Activated CD8-positive, alpha-beta memory T cell treated with anti-CD3 and anti-CD28 coated beads, Interleukin-2, amount 10 ng/mL, durations not matched to agents 7 days and 5 days (primary cell): ENCODE measurements around the gene PMS1. TPM values are rescaled to one million over a fixed set of nuclear protein-coding genes. Genes with fewer than 3 reads are reported as not detected.
"Not testable (repeated sequence)": the region's sequence is repeated elsewhere in the genome, so short reads cannot be mapped to it uniquely, and the experiment has no call there.

Source experiments
- ATAC-seq: fragments of 150-1000 bp; cut with Tn5 transposase; one replicate; pipeline ENCODE4 v1.10.0; 2021; ENCODE audit warnings: moderate library complexity
- CTCF ChIA-PET: fragments of 350-600 bp; sonication (Branson Sonifier 250); formaldehyde crosslinking; loops from one replicate; lab custom pipeline; 2021; ENCODE audit warnings: antibody characterized with exemption; lab: Charles Lee
- DNase-seq: peaks from one replicate; pipeline ENCODE4 v3.0.0-alpha.2; 2020
- H3K27ac Mint-ChIP-seq: one replicate; pipeline ENCODE4 v1.8.0; 2021; ENCODE audit warnings: mild to moderate bottlenecking, mixed read lengths
- H3K27me3 Mint-ChIP-seq: one replicate; pipeline ENCODE4 v1.8.0; 2021; ENCODE audit warnings: mixed read lengths
- H3K36me3 Mint-ChIP-seq: one replicate; pipeline ENCODE4 v1.8.0; 2021; ENCODE audit warnings: mild to moderate bottlenecking, mixed read lengths
- H3K4me1 Mint-ChIP-seq: one replicate; pipeline ENCODE4 v1.8.0; 2021; ENCODE audit warnings: mixed read lengths
- H3K4me3 Mint-ChIP-seq: one replicate; pipeline ENCODE4 v1.8.0; 2021; ENCODE audit warnings: mild to moderate bottlenecking, moderate library complexity, mixed read lengths
- H3K9me3 Mint-ChIP-seq: one replicate; pipeline ENCODE4 v1.8.0; 2022; ENCODE audit warnings: low read depth, mixed read lengths
- total RNA-seq, 2 experiments: library from RNA; stranded (reverse); gene quantifications; one replicate each; pipeline ENCODE4 v1.2.3, GENCODE V29; 2021

Gene PMS1
- total RNA-seq, 2 experiments from 2014 or later, result 40.9 to 42.1 TPM

DNA sequence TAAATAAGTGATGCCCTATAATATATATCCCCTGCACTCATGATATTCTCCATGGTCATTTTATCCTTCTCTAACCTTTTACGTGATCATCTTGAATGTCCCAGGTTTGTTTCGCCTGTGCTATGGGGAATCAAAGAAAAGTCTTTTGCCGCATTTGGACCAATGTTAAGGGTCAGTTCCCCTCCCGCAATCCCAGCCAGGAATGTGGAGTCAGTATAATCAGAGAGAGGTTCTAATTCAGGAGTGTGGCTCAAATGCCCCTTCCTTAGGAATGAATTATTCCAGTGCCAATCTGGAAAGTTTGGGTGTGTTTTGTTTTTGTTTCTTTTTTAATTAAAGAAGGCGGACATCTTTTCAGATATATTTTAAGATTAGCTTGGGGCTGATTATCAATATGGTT is 41.8 kb downstream of the PMS1 start:
- Mint-ChIP-seq H3K4me1 (no peaks in the 10 kb centered on the region), H3K36me3 (peaks cover 20% of the 10 kb centered on the region), H3K4me3 (no peak overlapping the region), H3K9me3 (no peaks in the 10 kb centered on the region), H3K27me3 (no peaks in the 10 kb centered on the region), H3K27ac (no peak overlapping the region)
- ATAC-seq, result no peak
- no peak for DNase-seq
- CTCF ChIA-PET, result no interaction called here

DNA sequence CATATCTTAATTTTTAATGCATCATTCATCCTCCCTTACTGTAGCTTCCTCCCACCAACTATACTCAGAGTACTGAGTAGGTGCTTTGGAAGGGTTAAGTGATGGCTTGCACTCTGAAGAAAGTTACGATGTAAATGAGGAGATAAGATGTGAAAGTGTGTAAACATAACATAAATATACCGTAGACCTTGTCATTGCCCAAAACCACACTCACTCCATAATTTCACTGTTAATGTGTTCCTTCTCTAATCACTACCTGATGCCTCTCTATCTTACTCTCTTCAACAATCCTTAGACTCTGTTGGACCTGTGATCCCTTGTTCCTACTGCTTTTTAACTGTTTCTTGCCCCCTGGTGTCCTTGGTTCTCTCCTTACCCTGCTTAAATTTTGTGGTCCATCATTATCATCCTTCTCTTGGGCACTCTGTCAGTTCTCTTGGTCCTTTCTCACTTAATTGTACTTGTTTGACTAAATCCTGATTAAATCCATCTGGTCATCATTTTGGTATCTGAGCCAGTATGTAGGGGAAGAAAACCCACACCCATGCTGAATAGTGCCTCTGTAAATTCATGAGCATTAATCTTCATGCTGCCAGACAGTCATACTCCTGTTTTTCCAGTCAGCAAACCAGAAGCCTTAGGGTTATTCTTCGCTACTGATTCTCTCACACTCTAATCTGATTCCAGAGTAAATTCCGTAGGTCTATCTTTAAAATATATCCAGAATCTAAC is 45.0 kb downstream of the PMS1 start:
- no peak overlapping the region for H3K4me3 Mint-ChIP-seq
- DNase-seq (no peak), ATAC-seq (no peak)
- H3K27me3 Mint-ChIP-seq, result no peaks in the 10 kb centered on the region
- H3K27ac Mint-ChIP-seq, result no peak overlapping the region
- no peaks in the 10 kb centered on the region for H3K4me1 Mint-ChIP-seq
- peaks cover 21% of the 10 kb centered on the region for H3K36me3 Mint-ChIP-seq
- CTCF ChIA-PET, result interaction anchor here (1.3 kb wide), 1 partner anchor 14 kb away, joined by 4 read pairs; no protein-coding TSS in a partner anchor
- H3K9me3 Mint-ChIP-seq, result no peaks in the 10 kb centered on the region

DNA sequence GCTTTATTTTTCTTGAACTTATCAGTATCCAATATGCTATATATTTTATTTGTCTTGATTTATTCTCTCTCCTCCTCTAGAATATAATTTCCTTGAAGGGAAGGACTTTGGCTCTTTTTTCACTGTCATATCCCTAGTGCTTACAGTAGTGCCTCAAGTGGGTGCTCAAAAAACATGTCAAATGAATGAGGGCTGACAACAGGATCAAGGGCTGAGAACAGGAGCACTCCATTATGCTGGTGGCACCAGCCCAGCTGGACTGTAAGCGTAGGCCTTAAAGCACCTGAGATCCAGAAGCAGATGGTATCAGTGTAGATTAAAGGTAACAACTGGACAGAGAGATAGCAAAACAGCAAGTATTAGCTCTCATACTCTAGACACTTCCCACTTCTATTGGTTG is 46.3 kb downstream of the PMS1 start:
- DNase-seq, result no peak
- Mint-ChIP-seq H3K36me3 (peaks cover 22% of the 10 kb centered on the region), H3K4me3 (no peak overlapping the region), H3K9me3 (no peaks in the 10 kb centered on the region), H3K27me3 (no peaks in the 10 kb centered on the region), H3K27ac (no peak overlapping the region), H3K4me1 (no peaks in the 10 kb centered on the region)
- CTCF ChIA-PET, result interaction anchor here (0.6 kb wide), 1 partner anchor 135 kb away, joined by 9 read pairs; no protein-coding TSS in a partner anchor
- no peak for ATAC-seq

DNA sequence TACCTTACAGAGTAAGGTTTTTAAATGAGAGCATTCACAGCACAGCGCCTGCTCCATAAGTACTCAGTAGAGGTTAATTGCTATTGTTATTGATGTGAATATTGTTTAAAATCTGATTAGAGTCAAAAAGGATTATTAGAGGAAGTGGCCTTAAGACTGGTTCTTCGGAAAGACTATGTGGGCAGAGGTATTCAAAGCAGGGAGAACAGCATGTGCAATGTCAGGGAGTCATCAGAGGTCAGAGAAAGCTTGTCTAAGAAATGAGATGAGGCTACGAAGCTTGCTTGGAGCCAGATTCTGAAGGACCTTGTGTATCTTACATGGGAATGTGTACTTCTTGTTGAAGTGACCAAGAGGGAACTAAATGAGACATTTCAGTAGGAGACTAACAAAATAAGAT is 49.8 kb downstream of the PMS1 start:
- DNase-seq (no peak), ATAC-seq (no peak)
- Mint-ChIP-seq H3K4me1 (no peaks in the 10 kb centered on the region), H3K27ac (no peak overlapping the region), H3K27me3 (no peaks in the 10 kb centered on the region), H3K36me3 (peaks cover 22% of the 10 kb centered on the region), H3K9me3 (no peaks in the 10 kb centered on the region), H3K4me3 (no peak overlapping the region)
- CTCF ChIA-PET, result no interaction called here

DNA sequence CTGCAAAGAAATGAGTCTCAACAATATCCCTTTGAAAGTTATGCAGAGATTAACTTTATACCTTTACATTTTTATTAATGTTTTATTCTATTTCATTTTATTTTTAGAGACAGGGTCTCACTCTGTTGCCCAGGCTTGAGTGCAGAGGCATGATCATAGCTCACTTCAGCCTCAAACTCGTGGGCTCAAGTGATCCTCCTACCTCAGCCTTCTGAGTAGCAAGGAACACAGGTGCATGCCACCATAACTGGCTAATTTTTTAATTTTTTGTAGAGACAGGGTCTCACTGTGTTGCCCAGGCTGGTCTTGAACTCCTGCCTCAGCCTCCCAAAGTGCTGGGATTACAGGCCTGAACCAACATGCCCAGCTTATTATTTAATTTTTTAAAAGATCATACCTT is 50.4 kb downstream of the PMS1 start:
- H3K36me3 Mint-ChIP-seq, result peaks cover 22% of the 10 kb centered on the region
- H3K4me1 Mint-ChIP-seq, H3K4me3 Mint-ChIP-seq, H3K9me3 Mint-ChIP-seq, H3K27ac Mint-ChIP-seq, DNase-seq, ATAC-seq, CTCF ChIA-PET, H3K27me3 Mint-ChIP-seq: not testable (repeated sequence)

DNA sequence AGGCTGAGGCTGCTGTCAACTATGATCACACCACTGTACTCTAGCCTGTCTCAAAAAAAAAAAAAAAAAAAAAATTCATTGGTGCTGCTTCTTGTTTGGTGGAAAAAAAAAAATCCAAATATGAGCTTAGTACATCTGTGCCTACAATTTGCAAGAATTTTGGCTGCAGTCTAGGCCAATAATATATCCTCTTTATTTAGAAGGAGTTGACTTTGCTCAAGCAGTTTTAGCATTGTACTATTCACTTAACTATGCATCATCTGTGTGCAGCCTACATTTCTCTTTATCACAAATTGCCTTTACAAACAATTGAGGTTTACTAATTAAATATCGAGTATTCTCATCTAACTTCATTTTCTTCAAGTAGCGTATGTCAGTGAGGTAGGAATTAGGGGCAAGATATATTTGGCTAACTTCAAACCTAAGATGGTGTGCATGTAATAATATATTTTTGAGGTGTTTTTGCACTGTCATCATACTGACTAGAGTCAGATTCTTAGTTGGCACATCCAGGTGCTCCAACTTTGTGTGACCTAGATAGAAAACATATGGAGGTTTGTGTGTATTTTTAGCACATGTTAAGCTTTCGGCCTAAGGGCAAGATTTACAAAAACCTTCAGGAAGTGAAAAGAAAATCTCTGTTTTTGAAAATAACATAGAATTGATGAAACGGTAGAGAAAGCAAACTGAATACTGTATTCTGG is 51.8 kb downstream of the PMS1 start:
- DNase-seq (no peak), ATAC-seq (no peak)
- no peaks in the 10 kb centered on the region for H3K9me3 Mint-ChIP-seq
- no peak overlapping the region for H3K27ac Mint-ChIP-seq
- H3K27me3 Mint-ChIP-seq, result no peaks in the 10 kb centered on the region
- CTCF ChIA-PET, result interaction anchor here (0.6 to 1.7 kb wide), 3 partner anchors 16 to 318 kb away, joined by 3 to 4 read pairs (median 3); no protein-coding TSS in a partner anchor
- H3K4me3 Mint-ChIP-seq, result no peak overlapping the region
- H3K4me1 Mint-ChIP-seq, result peaks cover 6% of the 10 kb centered on the region
- H3K36me3 Mint-ChIP-seq, result peaks cover 22% of the 10 kb centered on the region

DNA sequence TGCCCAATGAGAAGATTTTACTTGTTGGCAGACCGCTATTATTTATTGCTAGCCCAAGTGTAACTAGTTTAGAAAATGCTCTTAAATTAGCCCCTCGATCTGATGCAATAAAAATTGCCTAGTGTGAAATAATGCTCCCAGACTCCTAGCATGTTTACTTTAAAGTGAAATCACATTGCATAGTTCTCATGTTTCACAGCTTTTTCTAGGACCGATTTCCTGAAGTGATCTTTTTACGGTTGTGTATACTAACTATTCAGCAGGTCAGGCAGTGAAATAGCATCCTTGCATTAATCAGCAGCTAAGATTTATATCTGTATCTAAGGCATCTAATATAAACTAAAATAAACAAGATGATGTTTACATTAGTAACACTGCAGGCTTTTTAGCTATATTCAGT is 52.4 kb downstream of the PMS1 start:
- Mint-ChIP-seq H3K27me3 (no peaks in the 10 kb centered on the region), H3K36me3 (peaks cover 26% of the 10 kb centered on the region), H3K4me3 (no peak overlapping the region), H3K9me3 (no peaks in the 10 kb centered on the region), H3K27ac (no peak overlapping the region), H3K4me1 (peaks cover 10% of the 10 kb centered on the region)
- CTCF ChIA-PET, result interaction anchor here (0.7 to 1.7 kb wide), 3 partner anchors 15 to 760 kb away, joined by 3 to 4 read pairs (median 3); no protein-coding TSS in a partner anchor
- no peak for ATAC-seq
- no peak for DNase-seq

DNA sequence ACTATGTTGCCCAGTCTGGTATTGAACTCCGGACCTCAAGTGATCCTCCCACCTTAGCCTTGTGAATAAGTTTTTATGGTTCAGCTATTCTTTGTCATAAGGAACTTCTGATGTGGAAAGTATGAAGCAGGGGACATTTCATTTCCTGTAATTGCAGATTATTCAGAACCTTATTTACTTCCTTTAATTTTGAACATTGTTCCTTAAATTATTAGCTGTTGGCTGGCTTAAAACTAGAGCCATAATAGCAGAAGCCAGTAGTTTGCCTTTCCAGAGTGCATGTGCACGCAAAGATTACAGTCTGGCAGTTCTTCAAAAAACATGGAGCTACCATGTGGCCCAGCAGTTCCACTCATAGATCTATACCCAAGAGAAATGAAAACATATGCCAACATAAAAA is 53.1 kb downstream of the PMS1 start:
- ATAC-seq (no peak), DNase-seq (no peak)
- Mint-ChIP-seq H3K27ac (no peak overlapping the region), H3K27me3 (no peaks in the 10 kb centered on the region), H3K4me3 (no peak overlapping the region), H3K9me3 (no peaks in the 10 kb centered on the region), H3K36me3 (peaks cover 28% of the 10 kb centered on the region), H3K4me1 (peaks cover 10% of the 10 kb centered on the region)
- CTCF ChIA-PET, result interaction anchor here (1.7 kb wide), 1 partner anchor 14 kb away, joined by 4 read pairs; no protein-coding TSS in a partner anchor

DNA sequence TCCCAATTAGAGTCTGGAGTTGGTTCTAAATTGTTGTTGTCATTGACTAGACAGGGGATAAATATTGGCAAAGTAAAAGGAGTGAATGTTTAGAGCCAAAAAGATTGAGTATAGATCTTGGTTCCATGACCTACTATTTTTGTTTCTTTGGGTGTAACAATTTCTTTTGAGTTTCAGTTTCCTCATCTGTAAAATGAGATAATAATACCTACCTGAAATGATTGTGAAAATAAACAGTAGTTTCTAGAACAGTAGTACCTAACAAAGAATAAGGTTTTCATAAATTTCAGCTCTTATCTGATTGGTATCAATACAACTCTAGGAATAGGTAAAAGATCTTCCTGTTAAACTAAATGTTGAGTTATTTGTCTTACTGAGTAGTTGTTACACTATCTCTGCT is 56.8 kb downstream of the PMS1 start:
- H3K4me1 Mint-ChIP-seq, result peaks cover 12% of the 10 kb centered on the region

DNA sequence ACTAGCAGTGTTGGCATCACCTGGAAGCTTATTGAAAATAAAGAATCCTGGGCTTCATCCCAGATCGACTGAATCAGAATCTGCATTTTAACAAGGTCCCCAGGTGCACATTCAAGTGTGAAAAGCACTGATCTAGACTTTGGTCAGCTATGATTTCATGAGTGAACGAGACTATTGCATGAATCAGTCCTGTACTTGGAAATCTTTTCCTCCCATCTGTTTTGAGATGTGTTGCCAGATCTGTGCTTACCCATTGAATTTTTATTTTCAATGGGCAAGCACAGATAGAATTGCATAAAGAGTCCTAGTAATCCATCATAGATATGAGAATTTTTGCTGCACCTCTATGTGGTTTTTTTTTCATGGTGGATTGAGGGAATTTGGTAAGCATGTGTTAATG is 64.0 kb downstream of the PMS1 start:
- no peak for DNase-seq
- no peaks in the 10 kb centered on the region for H3K27me3 Mint-ChIP-seq
- no peak overlapping the region for H3K4me3 Mint-ChIP-seq
- ATAC-seq, result no peak
- H3K4me1 Mint-ChIP-seq, result peaks cover 2% of the 10 kb centered on the region
- peaks cover 33% of the 10 kb centered on the region for H3K36me3 Mint-ChIP-seq
- CTCF ChIA-PET, result no interaction called here
- H3K27ac Mint-ChIP-seq, result no peak overlapping the region
- H3K9me3 Mint-ChIP-seq, result no peaks in the 10 kb centered on the region

More for the DNA sequence above, 56.8 kb downstream of the PMS1 start:
- Mint-ChIP-seq H3K27ac (no peak overlapping the region), H3K27me3 (no peaks in the 10 kb centered on the region), H3K9me3 (no peaks in the 10 kb centered on the region), H3K36me3 (peaks cover 33% of the 10 kb centered on the region), H3K4me3 (no peak overlapping the region)
- CTCF ChIA-PET, result no interaction called here
- ATAC-seq (no peak), DNase-seq (no peak)

DNA sequence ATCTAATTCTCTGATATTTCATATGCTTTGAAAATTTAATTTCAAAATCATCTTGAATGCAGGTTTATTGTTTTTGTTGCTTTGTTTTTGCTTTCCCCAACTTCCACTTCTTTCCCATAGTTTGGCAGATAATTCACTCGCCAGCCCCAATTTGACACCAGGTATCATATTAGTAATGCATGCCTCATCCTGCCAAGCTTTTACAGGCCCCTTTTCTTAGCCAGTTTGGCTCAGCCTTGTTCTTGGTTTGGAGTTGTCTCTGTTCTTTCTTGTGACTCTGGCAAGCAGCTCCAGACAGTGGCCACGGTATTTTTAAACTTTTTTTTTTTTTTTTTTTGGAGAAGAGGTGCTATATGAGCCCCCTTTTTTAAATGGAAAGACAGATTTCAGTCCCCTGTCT is 65.3 kb downstream of the PMS1 start:
- ATAC-seq (no peak), DNase-seq (no peak)
- Mint-ChIP-seq H3K36me3 (peaks cover 31% of the 10 kb centered on the region), H3K4me1 (no peaks in the 10 kb centered on the region), H3K27me3 (no peaks in the 10 kb centered on the region), H3K4me3 (no peak overlapping the region), H3K27ac (no peak overlapping the region), H3K9me3 (no peaks in the 10 kb centered on the region)
- CTCF ChIA-PET, result interaction anchor here (0.7 kb wide), 1 partner anchor 56 kb away, joined by 3 read pairs; no protein-coding TSS in a partner anchor

DNA sequence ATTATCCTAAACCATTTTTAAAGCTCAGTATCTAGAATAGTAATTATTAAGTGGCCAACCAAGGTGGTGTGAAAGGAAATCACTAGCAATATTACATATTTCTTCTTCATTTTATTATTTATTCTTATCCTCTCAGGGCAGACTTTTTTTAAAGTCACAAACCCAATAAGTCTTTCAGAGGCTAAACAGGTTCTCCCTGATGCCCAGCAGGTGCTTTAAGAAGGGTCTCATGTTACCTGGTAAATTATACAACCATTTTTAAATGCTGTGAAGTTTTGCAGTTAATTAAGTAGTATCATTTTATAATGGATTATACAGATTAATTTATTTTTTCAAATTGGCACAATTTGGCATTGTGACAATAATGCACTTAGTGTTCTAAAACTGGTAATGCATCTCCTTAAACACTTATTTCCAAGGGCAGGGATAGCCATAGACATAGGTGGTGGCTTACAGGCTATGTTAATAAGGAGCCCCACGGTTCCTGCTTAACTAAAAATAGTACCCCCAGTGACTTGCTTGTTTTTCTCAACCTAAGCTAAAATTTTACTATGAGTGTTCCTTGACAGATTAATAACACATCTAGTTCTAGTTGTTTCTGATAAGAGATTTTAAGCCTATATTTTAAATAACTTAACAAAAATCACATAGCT is 67.0 kb downstream of the PMS1 start:
- Mint-ChIP-seq H3K4me1 (no peaks in the 10 kb centered on the region), H3K36me3 (peaks cover 31% of the 10 kb centered on the region), H3K4me3 (no peak overlapping the region), H3K27me3 (no peaks in the 10 kb centered on the region), H3K27ac (no peak overlapping the region), H3K9me3 (no peaks in the 10 kb centered on the region)
- DNase-seq, result no peak
- CTCF ChIA-PET, result interaction anchor here (1.6 kb wide), 1 partner anchor 14 kb away, joined by 4 read pairs; no protein-coding TSS in a partner anchor
- ATAC-seq, result no peak

DNA sequence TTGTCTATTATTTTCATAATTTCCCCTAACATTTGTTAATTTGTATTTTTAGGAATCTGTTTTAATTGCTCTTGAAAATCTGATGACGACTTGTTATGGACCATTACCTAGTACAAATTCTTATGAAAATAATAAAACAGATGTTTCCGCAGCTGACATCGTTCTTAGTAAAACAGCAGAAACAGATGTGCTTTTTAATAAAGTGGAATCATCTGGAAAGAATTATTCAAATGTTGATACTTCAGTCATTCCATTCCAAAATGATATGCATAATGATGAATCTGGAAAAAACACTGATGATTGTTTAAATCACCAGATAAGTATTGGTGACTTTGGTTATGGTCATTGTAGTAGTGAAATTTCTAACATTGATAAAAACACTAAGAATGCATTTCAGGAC is 69.9 kb downstream of the PMS1 start:
- CTCF ChIA-PET, result no interaction called here
- H3K9me3 Mint-ChIP-seq, result no peaks in the 10 kb centered on the region
- H3K4me1 Mint-ChIP-seq, result no peaks in the 10 kb centered on the region
- ATAC-seq (no peak), DNase-seq (no peak)
- no peak overlapping the region for H3K27ac Mint-ChIP-seq
- no peaks in the 10 kb centered on the region for H3K27me3 Mint-ChIP-seq
- peaks cover 19% of the 10 kb centered on the region for H3K36me3 Mint-ChIP-seq
- H3K4me3 Mint-ChIP-seq, result no peak overlapping the region
